Fibroblast of lung (primary cell): ENCODE results near the gene LFNG. TPM values are rescaled to one million over a fixed set of nuclear protein-coding genes. Genes with fewer than 3 reads are reported as not detected.

Experiments
- DNase-seq, 2 donors: peaks; one replicate each; pipeline versions ENCODE4 v3.0.0 to v3.0.0-alpha.2; 2010; ENCODE audit warnings: low read depth in 2 of 2
- H2AFZ ChIP-seq: 2 replicates; pipeline ENCODE4 v1.5.1; 2012; ENCODE audit warnings: low read length, control low read depth, inconsistent platforms
- H3K27ac ChIP-seq: 2 replicates; pipeline ENCODE4 v1.5.1; 2011; ENCODE audit warnings: low read length, control low read depth; ENCODE audit not compliant: insufficient read depth
- H3K27me3 ChIP-seq: 2 replicates; pipeline ENCODE4 v1.5.1; 2011; ENCODE audit warnings: mild to moderate bottlenecking, low read length; ENCODE audit not compliant: control insufficient read depth, insufficient read depth
- H3K36me3 ChIP-seq: 2 replicates; pipeline ENCODE4 v1.5.1; 2011; ENCODE audit warnings: low read length; ENCODE audit not compliant: control insufficient read depth, insufficient read depth
- H3K4me1 ChIP-seq: 2 replicates; pipeline ENCODE4 v1.5.1; 2011; ENCODE audit warnings: low read length; ENCODE audit not compliant: control insufficient read depth, insufficient read depth; ENCODE audit errors: extremely low read depth
- H3K4me2 ChIP-seq: 2 replicates; pipeline ENCODE4 v1.5.1; 2011; ENCODE audit warnings: low read length, control low read depth; ENCODE audit not compliant: insufficient read depth; ENCODE audit errors: extremely low read depth
- H3K4me3 ChIP-seq, 4 experiments: fragments of 200-600 bp in 1 of 4; sonication (generic) in 1 of 4; replicated peaks in 1 of 4; 2 replicates each; pipeline ENCODE4 v1.5.1; 2011 to 2016; ENCODE audit warnings: low read length in 4 of 4, low read depth in 3 of 4, mild to moderate bottlenecking in 3 of 4, control low read depth in 2 of 4, inconsistent platforms in 1 of 4, mixed read lengths in 1 of 4; ENCODE audit not compliant: insufficient read depth in 1 of 4; ENCODE audit errors: control extremely low read depth in 1 of 4
- H3K79me2 ChIP-seq: 2 replicates; pipeline ENCODE4 v1.5.1; 2012; ENCODE audit warnings: mild to moderate bottlenecking, low read length, inconsistent platforms; ENCODE audit not compliant: control insufficient read depth, insufficient read depth
- H3K9ac ChIP-seq: 2 replicates; pipeline ENCODE4 v1.5.1; 2011; ENCODE audit warnings: mild to moderate bottlenecking, low read length, control low read depth; ENCODE audit not compliant: insufficient read depth
- H3K9me3 ChIP-seq: 2 replicates; pipeline ENCODE4 v1.5.1; 2012; ENCODE audit warnings: low read depth, low read length; ENCODE audit not compliant: control insufficient read depth, insufficient read depth
- H4K20me1 ChIP-seq: 2 replicates; pipeline ENCODE4 v1.5.1; 2011; ENCODE audit warnings: low read length; ENCODE audit not compliant: control insufficient read depth, insufficient read depth; ENCODE audit errors: extremely low read depth
- EZH2 ChIP-seq: IDR thresholded peaks from 2 replicates; pipeline ENCODE4 v1.5.1; 2012; ENCODE audit warnings: low read length, control low read depth, mild to moderate bottlenecking; ENCODE audit errors: missing control alignments
- polyA plus RNA-seq, 2 donors: library from polyadenylated mRNA; depleted of rRNA in 1 of 2; stranded (reverse) in 1 of 2; unstranded in 1 of 2; fragments of >200 nt; gene quantifications; 2 replicates each; pipeline ENCODE4 v1.2.1, GENCODE V29; 2011 to 2012; ENCODE audit warnings: missing spikeins in 1 of 2
- total RNA-seq: library from RNA; depleted of rRNA; stranded (reverse); fragments of >200 nt; gene quantifications from 2 replicates; pipeline ENCODE4 v1.2.1, GENCODE V29; 2014
- TF ChIP-seq, protein P1 (sequence below), 2 donors: IDR thresholded peaks in 1 of 2; conservative IDR thresholded peaks in 1 of 2; 1 replicate in 1 of 2; 2 replicates in 1 of 2; pipeline ENCODE4 v1.5.1; 2011 to 2012; ENCODE audit warnings: low read length in 2 of 2, control low read depth in 1 of 2, inconsistent platforms in 1 of 2, low read depth in 1 of 2, mild to moderate bottlenecking in 1 of 2

LFNG gene
- total and polyA plus RNA-seq, 2 donors (not counting 1 experiment from before 2014, with no cell fraction given) = 0.33 to 3.5 TPM

DNA sequence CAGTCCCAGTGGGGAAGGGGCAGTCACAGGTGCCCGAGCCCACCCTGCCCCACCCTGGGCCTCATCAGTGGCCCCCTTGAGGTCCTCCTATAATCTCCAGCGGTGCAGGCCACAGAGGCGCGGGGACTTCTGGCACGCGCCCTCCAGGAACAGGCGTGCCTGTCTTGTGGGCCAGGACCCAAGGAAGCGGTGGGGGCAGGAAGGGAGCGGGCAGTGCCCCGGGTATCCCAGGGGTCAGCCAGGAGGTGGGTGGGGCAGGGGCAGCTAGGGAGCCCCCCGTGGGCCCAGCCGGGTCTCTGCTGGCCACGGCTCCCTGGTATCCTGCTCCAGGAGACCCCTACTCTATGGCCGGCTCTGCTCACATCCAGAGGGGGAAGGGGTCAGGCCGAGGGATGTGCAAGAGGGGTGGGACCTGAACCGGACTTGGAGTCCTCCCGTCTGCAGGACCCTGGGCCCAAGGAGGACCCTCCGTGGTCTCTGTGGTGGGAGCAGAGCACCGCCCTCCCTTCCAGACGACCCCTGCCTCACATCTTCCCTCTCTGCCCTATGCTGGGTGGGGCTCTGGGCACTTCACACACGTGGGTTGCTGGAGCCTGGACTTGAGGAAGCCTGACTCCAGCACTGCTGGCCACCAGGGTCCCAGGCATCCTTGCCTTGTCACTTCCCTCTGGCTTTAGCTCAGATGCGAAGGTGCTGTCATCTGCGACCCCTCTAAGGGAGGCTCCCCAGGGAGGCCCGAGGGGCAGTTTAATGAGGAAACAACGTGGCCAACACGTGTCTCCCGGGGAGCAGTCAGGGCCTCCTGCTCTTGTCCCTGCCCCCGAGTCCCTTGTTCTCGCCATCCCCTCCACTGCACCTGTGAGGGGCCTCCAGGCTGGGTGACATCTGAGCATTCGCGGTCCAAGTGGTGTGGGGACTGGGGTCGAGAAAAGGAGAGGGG lies 25.1 kb upstream of the LFNG start:
- Histone ChIP-seq H3K36me3 (no peaks in the 10 kb centered on the region), H3K27ac (no peak overlapping the region), H2AFZ (no peak overlapping the region), H3K9me3 (no peaks in the 10 kb centered on the region), H4K20me1 (no peaks in the 10 kb centered on the region), H3K9ac (no peak overlapping the region), H3K4me2 (no peak overlapping the region), H3K4me3 (no peak overlapping the region), H3K4me1 (no peaks in the 10 kb centered on the region), H3K79me2 (no peaks in the 10 kb centered on the region), H3K27me3 (peaks cover 9% of the 10 kb centered on the region)
- TF ChIP-seq, protein P1, sequence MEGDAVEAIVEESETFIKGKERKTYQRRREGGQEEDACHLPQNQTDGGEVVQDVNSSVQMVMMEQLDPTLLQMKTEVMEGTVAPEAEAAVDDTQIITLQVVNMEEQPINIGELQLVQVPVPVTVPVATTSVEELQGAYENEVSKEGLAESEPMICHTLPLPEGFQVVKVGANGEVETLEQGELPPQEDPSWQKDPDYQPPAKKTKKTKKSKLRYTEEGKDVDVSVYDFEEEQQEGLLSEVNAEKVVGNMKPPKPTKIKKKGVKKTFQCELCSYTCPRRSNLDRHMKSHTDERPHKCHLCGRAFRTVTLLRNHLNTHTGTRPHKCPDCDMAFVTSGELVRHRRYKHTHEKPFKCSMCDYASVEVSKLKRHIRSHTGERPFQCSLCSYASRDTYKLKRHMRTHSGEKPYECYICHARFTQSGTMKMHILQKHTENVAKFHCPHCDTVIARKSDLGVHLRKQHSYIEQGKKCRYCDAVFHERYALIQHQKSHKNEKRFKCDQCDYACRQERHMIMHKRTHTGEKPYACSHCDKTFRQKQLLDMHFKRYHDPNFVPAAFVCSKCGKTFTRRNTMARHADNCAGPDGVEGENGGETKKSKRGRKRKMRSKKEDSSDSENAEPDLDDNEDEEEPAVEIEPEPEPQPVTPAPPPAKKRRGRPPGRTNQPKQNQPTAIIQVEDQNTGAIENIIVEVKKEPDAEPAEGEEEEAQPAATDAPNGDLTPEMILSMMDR (conservative IDR thresholded peaks at IDR 0.05 in 1 of 2, IDR thresholded peaks at IDR 0.05 in 1 of 2; ENCODE audit: low read depth in 1 of 2, low read length in 2 of 2) = no peak
- TF ChIP-seq EZH2 = no peak
- DNase-seq = no peak

DNA sequence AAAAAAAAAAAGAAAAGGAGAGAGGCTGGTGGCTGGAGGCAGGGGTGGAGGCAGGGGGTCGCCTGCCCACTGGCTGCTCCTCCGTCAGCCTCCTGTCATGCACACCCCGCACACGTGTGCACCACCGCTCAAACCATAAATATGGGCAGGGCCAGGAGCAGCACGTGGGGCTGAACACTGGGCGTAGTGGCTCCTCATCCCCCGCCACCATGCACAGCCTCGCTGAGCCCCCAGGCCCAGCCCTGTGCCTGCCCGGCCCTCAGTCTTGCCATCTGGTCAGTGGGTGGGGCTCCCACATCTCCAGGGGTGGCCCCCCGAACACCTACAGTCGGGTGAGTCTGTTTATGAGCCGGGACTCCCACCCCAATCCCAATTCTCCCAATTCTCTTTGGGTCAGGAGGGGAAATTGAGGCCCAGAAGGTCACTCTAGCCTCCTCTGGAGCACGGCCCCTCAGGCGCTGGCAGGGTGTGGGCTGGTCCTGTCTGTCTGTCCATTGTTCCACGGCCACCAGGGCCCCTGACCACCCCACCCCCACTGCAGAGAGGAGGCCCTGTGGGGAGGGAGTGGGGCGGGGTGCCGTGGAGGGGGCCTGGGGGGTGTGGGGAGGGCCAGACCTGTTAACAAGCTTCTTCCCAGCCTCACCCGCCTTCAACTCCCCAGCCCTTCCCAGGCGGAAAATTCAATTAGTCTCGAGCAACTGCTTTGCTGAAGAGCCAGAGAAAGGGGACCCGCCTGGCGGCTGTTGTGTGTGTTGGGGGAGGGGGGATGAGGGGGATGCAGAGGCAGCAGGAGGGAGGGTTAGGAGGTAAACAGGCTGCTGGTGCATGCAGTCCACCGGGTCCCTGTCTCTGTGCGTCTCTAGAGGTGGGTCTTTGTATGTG lies 23.9 kb upstream of the LFNG start:
- no peaks in the 10 kb centered on the region for H4K20me1 ChIP-seq
- H3K27me3 ChIP-seq = peaks cover 9% of the 10 kb centered on the region
- no peaks in the 10 kb centered on the region for H3K79me2 ChIP-seq
- no peaks in the 10 kb centered on the region for H3K36me3 ChIP-seq
- H3K9me3 ChIP-seq = no peaks in the 10 kb centered on the region
- TF ChIP-seq EZH2 = no peak
- TF ChIP-seq, protein P1 (conservative IDR thresholded peaks at IDR 0.05 in 1 of 2, IDR thresholded peaks at IDR 0.05 in 1 of 2; ENCODE audit: low read depth in 1 of 2, low read length in 2 of 2) = no peak
- no peak overlapping the region for H3K27ac ChIP-seq
- DNase-seq = no peak
- no peak overlapping the region for H3K4me2 ChIP-seq
- no peak overlapping the region for H2AFZ ChIP-seq
- no peaks in the 10 kb centered on the region for H3K4me1 ChIP-seq
- H3K9ac ChIP-seq = no peak overlapping the region
- no peak overlapping the region for H3K4me3 ChIP-seq

DNA sequence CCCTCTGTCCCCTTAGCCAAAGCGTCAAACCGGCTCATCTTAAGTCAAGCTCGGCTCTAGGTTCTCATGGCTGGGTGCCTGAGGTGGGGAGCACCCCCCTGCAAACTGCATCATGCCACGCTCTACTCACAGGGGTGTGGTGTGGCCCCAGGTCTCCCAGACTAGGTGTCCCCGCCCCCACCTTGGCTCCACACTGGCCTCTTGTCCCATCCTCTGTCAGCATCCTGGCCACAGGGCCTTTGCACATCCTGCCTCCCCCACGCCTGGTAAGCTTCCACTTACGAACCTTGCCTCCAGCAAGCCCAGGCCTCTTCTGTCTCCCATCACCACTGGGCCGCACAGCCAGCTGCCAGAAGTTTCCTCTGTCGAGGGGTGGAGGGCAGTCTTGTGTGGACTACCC lies 23.2 kb upstream of the LFNG start:
- Histone ChIP-seq H3K79me2 (no peaks in the 10 kb centered on the region), H3K36me3 (no peaks in the 10 kb centered on the region), H3K27ac (no peak overlapping the region), H4K20me1 (no peaks in the 10 kb centered on the region), H2AFZ (no peak overlapping the region), H3K9ac (no peak overlapping the region), H3K4me1 (no peaks in the 10 kb centered on the region), H3K4me3 (no peak overlapping the region), H3K4me2 (no peak overlapping the region), H3K9me3 (no peaks in the 10 kb centered on the region), H3K27me3 (peaks cover 9% of the 10 kb centered on the region)
- TF ChIP-seq, protein P1 (conservative IDR thresholded peaks at IDR 0.05 in 1 of 2, IDR thresholded peaks at IDR 0.05 in 1 of 2; ENCODE audit: low read depth in 1 of 2, low read length in 2 of 2) = no peak
- TF ChIP-seq EZH2 = no peak
- DNase-seq = no peak
